GM18517 (cell line): ENCODE measurements around the gene BAHD1.

ENCODE experiments used
- ATAC-seq: cut with Tn5 transposase; IDR thresholded peaks from one replicate; pipeline ENCODE4 v1.9.1; 2021; ENCODE audit warnings: mild to moderate bottlenecking, moderate library complexity; ENCODE audit not compliant: unreplicated experiment

BAHD1 gene

GRCh38 chr15:40421246-40422157, 19.3 kb upstream of the BAHD1 start:
- ATAC-seq, result no peak

GRCh38 chr15:40424483-40425115, 16.2 kb upstream of the BAHD1 start:
- ATAC-seq, result no peak

GRCh38 chr15:40425681-40426080, 15.1 kb upstream of the BAHD1 start:
- ATAC-seq, result no peak

- no peak for ATAC-seq
Measured at GRCh38 chr15:40427188-40427587, 13.6 kb upstream of the BAHD1 start.

- ATAC-seq, result no peak
Measured at GRCh38 chr15:40428185-40428584, 12.6 kb upstream of the BAHD1 start.

GRCh38 chr15:40429068-40429710, 11.6 kb upstream of the BAHD1 start:
- ATAC-seq, result no peak

GRCh38 chr15:40430271-40430805, 10.4 kb upstream of the BAHD1 start:
- no peak for ATAC-seq

GRCh38 chr15:40435023-40435709, 5.6 kb upstream of the BAHD1 start:
- ATAC-seq, result no peak

- ATAC-seq, result no peak
Measured at GRCh38 chr15:40435710-40436089, 5.1 kb upstream of the BAHD1 start.

- ATAC-seq, result no peak
Measured at GRCh38 chr15:40436116-40436891, 4.4 kb upstream of the BAHD1 start.

- ATAC-seq, result no peak
Measured at GRCh38 chr15:40436892-40437751, 3.6 kb upstream of the BAHD1 start.

GRCh38 chr15:40437752-40438687, 2.7 kb upstream of the BAHD1 start:
- no peak for ATAC-seq

GRCh38 chr15:40438712-40439111, 2.0 kb upstream of the BAHD1 start:
- no peak for ATAC-seq

- ATAC-seq, result no peak
Measured at GRCh38 chr15:40439461-40439959, 1.2 kb upstream of the BAHD1 start.

- ATAC-seq, result no peak
Measured at GRCh38 chr15:40439960-40440742, 602 bp upstream of the BAHD1 start.

- ATAC-seq, result no peak
Measured at GRCh38 chr15:40441565-40442531, 1.1 kb downstream of the BAHD1 start.
